Stimulated activated CD8-positive, alpha-beta memory T cell treated with anti-CD3 and anti-CD28 coated beads, Interleukin-15, amount 100 ng/mL, for 48 hours (primary cell): ENCODE data around the gene PHIP.
A peak's percentile ranks its signal among the peaks of the same experiment; 100 is the strongest.
"Not testable (repeated sequence)": the region's sequence is repeated elsewhere in the genome, so short reads cannot be mapped to it uniquely, and the experiment has no call there.

Experiments
- DNase-seq, 2 donors: peaks; one replicate each; pipeline ENCODE4 v3.0.0-alpha.2; 2020; ENCODE audit warnings: low read depth in 2 of 2

The PHIP gene

DNA sequence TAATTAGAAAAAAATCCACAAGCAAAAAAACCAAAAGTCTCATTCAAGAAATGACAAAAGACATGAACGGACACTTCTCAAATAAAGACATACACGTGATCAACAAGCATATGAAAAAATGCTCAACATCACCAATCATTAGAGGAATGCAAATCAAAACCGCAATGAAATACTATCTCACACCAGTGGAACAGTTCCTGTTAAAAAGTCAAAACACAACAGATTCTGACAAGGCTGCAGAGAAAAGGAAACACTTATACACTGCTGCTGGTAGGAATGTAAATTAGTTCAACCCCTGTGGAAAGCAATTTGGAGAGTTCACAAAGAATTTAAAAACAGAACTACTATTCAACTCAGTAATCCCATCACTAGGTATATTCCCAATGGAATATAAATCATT is 152.7 kb downstream of the PHIP start:
- DNase-seq = no peak

DNA sequence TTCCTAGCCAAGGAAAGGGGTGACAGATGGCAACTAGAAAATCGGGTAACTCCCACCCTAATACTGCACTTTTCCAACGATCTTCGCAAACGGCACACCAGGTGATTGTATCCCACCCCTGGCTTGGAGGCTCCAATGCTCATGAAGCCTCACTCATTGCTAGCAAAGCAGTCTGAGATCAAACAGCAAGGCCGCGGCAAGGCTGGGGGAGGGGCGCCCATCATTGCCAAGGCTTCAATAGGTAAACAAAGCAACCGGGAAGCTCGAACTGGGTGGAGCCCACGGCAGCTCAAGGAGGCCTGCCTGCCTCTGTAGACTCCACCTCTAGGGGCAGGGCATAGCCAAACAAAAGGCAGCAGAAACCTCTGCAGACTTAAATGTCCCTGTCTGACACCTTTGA is 156.9 kb downstream of the PHIP start:
- DNase-seq = not testable (repeated sequence)

DNA sequence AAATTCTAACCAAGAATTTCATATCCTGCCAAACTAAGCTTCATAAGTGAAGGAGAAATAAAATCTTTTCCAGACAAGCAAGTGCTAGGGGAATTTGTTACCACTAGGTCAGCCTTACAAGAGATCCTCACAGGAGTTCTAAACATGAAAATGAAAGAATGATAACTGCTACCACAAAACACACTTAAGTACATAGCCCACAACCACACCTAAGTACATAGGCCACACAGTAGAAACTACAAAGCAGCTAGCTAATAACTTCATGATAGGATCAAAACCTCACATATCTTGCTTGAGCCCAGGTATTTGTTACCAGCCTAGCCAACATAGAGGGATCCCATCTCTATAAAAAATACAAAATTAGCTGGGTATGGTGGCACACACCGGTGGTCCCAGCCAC is 160.3 kb downstream of the PHIP start:
- DNase-seq = no peak

DNA sequence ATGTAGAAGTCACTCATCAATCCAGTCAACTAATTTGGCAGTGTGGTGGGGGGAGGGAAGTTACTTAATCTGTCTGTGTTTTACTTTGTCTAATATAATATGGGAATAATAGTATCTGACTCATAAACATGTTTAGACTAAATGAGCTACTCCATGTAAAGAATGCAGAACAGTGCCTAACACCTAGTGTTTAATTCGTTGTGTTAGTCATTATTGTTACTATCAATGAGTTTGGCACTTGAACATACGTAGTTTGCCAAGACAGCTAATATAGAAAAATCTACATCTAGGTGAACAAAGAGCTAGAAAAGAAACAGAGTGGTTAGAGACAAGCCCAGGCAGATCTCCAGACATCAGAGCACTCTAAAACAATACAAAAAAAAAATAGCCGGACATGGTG is 161.6 kb downstream of the PHIP start:
- DNase-seq = no peak

DNA sequence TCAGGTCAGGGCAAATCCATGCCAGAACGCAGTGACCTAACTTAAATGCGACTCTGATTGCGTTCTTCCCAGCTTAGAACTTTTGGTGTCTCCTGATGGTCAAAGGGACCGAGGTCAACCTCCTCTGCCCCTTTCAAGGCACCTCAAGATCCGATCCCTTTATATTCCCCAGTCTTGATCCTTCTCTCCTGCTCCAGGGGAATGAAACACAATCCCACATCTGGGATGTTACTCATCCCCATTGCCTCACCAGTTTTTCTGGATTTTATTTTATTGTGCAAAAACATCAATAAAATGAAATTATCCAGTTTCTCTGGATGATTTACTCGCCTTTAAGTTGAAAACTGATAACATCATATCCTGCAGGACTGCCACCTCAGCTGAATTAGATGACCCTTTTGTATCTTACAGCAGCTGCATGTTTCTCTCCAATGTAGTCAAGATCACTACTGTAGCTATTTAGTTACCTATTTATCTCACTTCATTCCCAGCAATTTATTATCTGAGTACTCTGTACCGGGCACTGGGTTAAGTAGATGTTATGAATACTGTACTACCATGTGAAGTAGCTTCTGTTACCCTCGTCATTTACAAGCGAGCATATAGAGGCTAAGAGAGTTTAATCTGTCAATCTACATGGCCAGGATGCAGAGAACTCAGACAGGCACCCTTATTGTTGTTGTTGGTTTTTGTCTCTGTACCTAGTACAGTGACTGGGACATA is 166.7 kb downstream of the PHIP start:
- no peak for DNase-seq

DNA sequence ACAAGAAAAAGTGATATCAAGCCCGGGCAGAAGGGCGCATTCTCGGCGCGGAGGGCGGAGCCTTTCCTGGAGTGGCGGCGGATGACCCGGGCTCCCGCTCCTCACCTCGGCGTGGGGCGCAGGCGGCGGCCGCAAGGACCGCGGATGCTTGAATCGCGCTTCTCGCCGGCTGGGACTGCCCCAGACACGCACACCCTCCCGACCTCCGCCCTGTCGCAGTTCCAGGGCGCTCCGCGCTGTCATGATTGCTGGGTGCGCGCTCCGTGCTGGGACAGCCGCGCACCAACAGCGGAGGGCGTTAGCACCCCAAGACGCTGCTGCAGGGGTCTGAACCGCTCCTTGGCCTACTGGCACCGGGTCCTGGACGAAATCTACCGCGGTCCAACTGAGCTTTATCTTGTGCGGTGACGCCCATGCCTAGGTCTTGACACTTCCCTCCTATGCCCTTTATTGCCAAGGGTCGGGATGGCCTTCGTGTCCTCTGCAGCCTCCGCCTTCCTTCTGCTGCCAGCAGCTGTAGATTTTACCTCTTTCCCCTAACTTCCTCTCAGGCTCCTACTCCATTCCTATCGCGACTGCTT is 167.4 kb downstream of the PHIP start:
- DNase-seq = peak; percentile 3 to 13

DNA sequence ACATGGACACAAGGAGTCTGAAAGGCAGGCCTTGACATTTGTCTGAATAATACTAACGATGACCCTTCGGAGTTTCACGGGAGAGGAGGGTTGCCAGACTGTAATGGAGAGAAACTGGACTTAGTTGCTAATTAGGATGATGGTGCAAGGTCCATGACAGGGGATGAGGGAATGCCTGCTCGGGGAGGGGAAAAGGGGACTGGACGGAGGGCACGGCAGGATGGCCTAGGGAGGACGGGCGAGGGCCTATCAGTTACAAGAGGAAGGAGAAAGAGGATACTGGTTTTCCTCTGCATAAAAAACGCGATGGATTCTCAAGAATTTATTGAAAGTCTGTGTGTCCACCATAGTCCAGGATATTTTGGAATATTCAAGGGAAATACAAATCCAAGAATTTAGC is 168.0 kb downstream of the PHIP start:
- no peak for DNase-seq

DNA sequence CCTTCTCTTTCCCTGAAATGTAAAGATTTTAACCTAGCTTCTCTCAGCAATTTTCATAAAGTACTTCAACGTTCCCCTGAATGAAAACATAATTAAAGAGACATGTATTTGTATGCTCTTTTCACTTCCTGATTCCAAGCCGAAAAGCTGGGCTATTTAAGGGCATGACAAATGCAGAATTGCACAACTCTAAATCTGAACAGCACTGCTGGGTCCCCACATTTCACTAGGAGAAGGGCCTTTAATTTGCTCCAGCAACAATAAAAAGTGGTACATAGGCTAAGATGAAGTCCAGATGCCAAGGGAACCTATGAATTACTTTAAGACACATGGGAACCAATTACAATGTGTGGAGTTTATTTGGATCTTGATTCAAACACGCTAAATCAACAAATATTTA is 168.7 kb downstream of the PHIP start:
- no peak for DNase-seq

DNA sequence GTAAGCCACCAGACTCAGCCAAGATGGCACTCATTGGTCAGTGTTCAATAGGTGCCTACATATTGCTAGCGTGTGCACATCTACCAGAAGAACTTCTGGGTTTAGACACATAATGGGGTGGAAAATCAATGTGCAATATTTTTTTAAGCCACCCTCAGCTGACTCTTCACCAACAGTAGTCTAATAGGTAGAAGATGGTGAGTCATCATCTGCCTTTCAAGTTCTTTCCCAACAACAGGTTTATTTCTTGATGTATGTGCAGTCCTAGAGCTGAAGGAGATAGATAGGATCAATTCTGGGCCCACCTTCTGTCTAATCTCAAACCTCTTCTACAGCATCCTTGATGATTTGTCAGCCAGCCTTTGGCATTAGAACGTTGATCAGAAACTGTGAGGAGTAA is 169.4 kb downstream of the PHIP start:
- no peak for DNase-seq

DNA sequence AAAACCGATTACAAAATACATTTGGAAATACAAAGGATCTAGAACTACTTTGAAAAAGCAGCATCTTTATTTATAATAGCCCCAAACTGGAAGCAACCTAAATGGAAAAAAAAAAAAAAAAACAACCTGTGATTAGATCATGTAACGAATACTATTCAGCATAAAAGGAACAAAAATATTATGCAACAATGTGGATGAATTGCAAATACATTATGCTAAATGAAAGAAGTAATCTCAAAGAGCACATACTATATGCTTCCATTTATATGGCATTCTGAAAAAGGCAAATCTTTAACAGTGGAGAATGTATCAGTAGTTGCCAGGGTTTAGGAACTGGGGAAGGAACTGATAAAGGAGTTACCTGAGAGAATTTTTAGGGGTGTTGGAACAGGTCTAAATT is 181.8 kb downstream of the PHIP start:
- no peak for DNase-seq

DNA sequence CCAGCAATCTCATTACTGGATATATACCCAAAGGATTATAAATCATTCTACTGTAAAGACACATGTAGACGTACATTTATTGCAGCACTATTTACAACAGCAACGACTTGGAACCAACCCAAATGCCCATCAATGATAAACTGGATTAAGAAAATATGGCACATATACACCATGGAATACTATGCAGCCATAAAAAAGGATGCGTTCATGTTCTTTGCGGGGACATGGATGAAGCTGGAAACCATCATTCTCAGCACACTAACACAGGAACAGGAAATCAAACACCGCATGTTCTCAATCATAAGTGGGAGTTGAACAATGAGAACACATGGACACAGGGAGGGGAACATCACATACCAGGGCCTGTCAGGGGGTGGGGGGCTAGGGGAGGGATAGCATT is 188.2 kb downstream of the PHIP start:
- not testable (repeated sequence) for DNase-seq
